SK-N-MC (cell line): ENCODE measurements around the gene RTN4.
"Not testable (repeated sequence)": the region's sequence is repeated elsewhere in the genome, so short reads cannot be mapped to it uniquely, and the experiment has no call there.

Source experiments
- DNase-seq: peaks from one replicate; pipeline ENCODE4 v3.0.0-alpha.2; 2011; ENCODE audit warnings: low read depth, low spot score
- H3K27ac ChIP-seq: fragments of 200-600 bp; sonication (generic); 2 replicates; pipeline ENCODE4 v1.5.1; 2016; ENCODE audit warnings: mixed run types
- H3K36me3 ChIP-seq: fragments of 200-600 bp; sonication (generic); 2 replicates; pipeline ENCODE4 v1.6.1; 2017; ENCODE audit warnings: antibody characterized with exemption, low read length, mixed read lengths; ENCODE audit not compliant: insufficient read depth
- H3K4me3 ChIP-seq: fragments of 200-600 bp; sonication (generic); 2 replicates; pipeline ENCODE4 v1.5.1; 2016
- H3K9ac ChIP-seq: fragments of 200-600 bp; sonication (generic); 2 replicates; pipeline ENCODE4 v1.8.0; 2017; ENCODE audit warnings: mixed run types, mixed read lengths; ENCODE audit not compliant: insufficient read length
- H3K9me3 ChIP-seq: fragments of 200-600 bp; sonication (generic); 2 replicates; pipeline ENCODE4 v1.6.1; 2017; ENCODE audit warnings: low read depth, mild to moderate bottlenecking, antibody characterized with exemption, low read length, moderate library complexity, mixed read lengths
- EZH2 ChIP-seq: fragments of 200-600 bp; sonication (generic); IDR thresholded peaks from one replicate; pipeline ENCODE4 v1.6.1; 2017; ENCODE audit warnings: antibody characterized with exemption
- FOXP2 ChIP-seq: optimal IDR thresholded peaks from 2 replicates; pipeline ENCODE3; 2011; ENCODE audit warnings: mild to moderate bottlenecking, moderate library complexity; ENCODE audit not compliant: insufficient read depth; ENCODE audit errors: extremely low read length, control extremely low read depth
- POLR2AphosphoS5 ChIP-seq: IDR thresholded peaks from 2 replicates; pipeline ENCODE4 v1.6.1; 2012; ENCODE audit warnings: mild to moderate bottlenecking, low read depth, low read length, borderline replicate concordance

The RTN4 gene, protein sequence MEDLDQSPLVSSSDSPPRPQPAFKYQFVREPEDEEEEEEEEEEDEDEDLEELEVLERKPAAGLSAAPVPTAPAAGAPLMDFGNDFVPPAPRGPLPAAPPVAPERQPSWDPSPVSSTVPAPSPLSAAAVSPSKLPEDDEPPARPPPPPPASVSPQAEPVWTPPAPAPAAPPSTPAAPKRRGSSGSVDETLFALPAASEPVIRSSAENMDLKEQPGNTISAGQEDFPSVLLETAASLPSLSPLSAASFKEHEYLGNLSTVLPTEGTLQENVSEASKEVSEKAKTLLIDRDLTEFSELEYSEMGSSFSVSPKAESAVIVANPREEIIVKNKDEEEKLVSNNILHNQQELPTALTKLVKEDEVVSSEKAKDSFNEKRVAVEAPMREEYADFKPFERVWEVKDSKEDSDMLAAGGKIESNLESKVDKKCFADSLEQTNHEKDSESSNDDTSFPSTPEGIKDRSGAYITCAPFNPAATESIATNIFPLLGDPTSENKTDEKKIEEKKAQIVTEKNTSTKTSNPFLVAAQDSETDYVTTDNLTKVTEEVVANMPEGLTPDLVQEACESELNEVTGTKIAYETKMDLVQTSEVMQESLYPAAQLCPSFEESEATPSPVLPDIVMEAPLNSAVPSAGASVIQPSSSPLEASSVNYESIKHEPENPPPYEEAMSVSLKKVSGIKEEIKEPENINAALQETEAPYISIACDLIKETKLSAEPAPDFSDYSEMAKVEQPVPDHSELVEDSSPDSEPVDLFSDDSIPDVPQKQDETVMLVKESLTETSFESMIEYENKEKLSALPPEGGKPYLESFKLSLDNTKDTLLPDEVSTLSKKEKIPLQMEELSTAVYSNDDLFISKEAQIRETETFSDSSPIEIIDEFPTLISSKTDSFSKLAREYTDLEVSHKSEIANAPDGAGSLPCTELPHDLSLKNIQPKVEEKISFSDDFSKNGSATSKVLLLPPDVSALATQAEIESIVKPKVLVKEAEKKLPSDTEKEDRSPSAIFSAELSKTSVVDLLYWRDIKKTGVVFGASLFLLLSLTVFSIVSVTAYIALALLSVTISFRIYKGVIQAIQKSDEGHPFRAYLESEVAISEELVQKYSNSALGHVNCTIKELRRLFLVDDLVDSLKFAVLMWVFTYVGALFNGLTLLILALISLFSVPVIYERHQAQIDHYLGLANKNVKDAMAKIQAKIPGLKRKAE

DNA sequence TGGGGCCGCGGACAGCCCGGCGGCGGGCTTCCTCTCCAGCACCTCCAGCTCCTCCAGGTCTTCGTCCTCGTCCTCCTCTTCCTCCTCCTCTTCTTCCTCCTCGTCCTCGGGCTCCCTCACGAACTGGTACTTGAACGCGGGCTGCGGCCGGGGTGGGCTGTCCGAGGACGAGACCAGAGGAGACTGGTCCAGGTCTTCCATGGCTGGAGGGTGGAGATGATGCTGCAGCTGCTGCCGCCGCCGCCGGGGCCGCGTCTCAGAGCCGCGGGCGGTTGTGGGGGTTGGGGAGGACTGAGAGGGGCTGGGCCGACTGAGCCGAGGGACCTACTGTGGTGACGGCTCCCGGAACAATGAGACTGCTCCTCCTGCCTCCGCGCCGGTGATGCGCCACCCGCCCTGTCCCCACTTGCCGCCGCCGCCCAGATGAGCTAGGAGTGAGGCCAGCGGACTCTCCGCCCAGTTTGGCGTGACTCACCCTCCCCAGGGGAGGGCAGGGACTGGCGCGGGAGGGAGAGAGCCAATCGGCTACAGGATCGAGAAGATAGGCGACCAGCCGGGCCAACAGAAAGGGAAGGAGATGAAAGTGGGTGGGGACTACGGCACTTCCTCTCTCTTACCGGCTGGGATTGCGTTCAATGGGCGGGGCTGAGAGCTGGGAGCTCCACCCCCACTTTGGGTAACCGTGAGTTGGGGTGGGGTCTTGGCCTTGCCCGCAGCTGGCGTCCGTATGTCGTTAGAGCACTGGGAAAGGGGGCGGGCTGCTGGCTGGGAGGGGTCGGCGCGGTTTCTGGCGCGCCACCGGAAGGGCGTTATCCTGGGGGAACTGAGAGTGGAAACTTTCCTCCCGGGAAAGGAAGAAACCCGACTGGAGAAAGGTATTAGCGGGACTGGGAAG lies at the start of gene RTN4:
RTN4 (minus strand) TSS at position 352 of the 895 bp plus-strand sequence; CDS start at position 201, 151 bp downstream.
- peak within 1 kb of the TSS; percentile 94 for H3K9ac ChIP-seq
- DNase-seq: peak; percentile 94
- H3K9me3 ChIP-seq: no peaks in the 10 kb centered on the region
- no peaks in the 10 kb centered on the region for H3K36me3 ChIP-seq
- TF ChIP-seq EZH2 (no peak), FOXP2 (no peak), POLR2AphosphoS5 (peak; percentile 92)
- H3K4me3 ChIP-seq: peak within 1 kb of the TSS; percentile 99
- H3K27ac ChIP-seq: peak within 1 kb of the TSS; percentile 95

DNA sequence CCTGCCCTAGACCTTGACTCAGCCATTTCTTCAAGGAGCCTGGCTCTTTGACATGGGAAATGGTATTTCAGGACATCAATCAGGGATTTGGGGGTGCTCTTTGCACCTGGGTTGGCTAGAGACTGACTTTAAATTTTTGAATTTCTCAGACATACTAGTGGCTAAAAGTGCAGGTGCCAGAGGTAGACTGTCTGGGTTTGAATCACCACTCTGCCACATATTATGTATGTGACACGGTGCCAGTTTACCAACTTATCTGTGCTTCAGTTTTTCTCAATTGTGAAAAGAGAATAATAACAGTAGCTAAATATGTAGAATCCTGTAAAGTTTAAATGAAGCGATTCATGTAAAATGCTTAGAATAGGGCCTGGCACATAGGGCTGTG lies 49.2 kb upstream of the RTN4 start:
- Histone ChIP-seq H3K27ac (peak overlapping the region; percentile 99), H3K36me3 (no peaks in the 10 kb centered on the region), H3K4me3 (no peak overlapping the region), H3K9me3 (no peaks in the 10 kb centered on the region), H3K9ac (peak overlapping the region; percentile 87)
- TF ChIP-seq POLR2AphosphoS5 (no peak), FOXP2 (no peak), EZH2 (no peak)
- no peak for DNase-seq

DNA sequence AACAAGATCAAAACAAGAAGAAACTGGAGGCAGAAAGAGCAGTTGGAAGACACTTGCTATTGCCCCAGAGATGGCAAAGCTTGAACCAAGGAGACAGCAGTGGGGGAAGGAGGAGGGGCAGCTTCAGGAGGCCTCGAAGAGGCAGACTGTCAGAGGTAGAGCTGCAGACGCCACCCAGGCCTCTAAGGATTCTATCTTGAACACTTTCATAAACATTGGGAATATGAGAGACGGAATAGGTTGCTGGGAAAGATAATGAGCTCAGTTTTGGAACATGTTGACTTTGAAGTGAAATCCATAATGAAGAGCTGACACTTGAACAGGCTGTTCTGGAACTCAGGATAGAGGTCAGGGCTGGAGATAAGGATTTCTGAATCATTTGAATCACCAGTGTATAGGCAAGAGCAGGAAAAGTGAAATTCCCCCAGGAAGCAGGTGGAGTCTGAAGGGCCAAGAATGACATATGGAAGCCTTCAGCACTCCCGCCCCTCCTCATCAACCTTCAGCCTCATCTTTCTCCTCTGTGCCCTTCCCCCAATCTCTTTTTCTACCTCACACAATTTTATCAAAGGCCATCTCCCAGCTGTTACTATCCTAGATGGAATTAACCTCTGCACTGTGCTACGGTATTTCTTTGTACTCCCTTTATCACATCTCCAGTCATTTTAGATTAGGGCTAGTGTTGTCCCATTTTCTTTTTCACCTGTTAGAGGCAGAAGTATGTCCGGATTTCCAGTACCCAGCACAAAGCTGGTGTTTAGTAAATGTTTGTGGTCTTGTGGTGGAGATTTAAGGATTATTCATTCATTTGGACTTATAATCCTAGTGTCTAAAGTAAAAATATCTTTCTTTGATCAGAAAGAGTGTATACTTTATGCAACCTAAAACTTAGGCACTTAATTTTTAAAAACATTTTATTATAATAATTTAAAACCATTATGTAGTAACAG lies 47.5 kb upstream of the RTN4 start:
- peak overlapping the region; percentile 50 for H3K9ac ChIP-seq
- no peaks in the 10 kb centered on the region for H3K9me3 ChIP-seq
- DNase-seq: no peak
- no peak for TF ChIP-seq FOXP2
- TF ChIP-seq POLR2AphosphoS5: no peak
- no peak for TF ChIP-seq EZH2
- peak overlapping the region; percentile 14; the same call in 1 of the 2 replicates for H3K4me3 ChIP-seq
- H3K27ac ChIP-seq: peak overlapping the region; percentile 89
- no peaks in the 10 kb centered on the region for H3K36me3 ChIP-seq

DNA sequence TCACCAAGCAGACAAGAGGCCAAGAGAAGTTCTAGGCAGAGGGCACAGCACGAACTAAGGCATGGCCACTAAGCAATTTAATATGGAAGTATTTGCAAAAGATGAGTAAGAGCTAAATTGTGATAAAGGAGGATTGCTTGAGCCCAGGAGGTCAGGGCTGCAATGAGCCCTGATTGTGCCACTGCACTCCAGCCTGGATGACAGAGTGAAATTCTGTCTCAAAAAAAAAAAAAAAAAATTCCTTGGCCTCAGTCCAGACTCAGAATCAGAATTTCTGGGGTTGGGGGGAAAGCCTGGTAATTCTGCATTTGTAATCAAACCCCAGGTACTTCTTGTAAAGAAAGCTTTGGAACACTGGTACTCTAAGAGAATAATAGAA lies 46.8 kb upstream of the RTN4 start:
- DNase-seq: no peak
- Histone ChIP-seq H3K36me3 (no peaks in the 10 kb centered on the region), H3K27ac (peak overlapping the region; percentile 89), H3K4me3 (peak overlapping the region; percentile 14; the same call in 1 of the 2 replicates), H3K9ac (peak overlapping the region; percentile 50), H3K9me3 (no peaks in the 10 kb centered on the region)
- TF ChIP-seq EZH2: no peak
- TF ChIP-seq POLR2AphosphoS5: no peak
- TF ChIP-seq FOXP2: no peak

DNA sequence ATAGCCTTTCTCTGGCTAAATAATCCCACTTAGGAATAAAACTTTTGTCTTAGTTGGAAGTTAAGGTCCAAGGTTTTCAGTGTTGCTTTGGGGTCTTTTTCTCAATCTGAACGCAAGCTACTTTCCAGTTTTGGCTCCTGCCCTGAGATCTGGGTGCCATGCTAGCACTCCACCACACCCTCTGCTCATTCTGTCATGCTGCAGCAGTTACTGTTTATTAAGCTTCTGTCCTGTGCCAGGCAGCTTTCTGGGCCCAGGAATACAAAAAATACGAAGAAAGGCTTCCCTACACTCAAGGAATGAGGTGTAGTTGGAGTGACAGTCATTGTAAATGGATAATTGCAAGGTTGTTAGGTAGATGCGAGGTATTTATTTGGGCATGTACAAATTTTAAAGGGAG lies 46.3 kb upstream of the RTN4 start:
- H3K36me3 ChIP-seq: no peaks in the 10 kb centered on the region
- no peak overlapping the region for H3K4me3 ChIP-seq
- no peak for DNase-seq
- H3K9ac ChIP-seq: no peak overlapping the region
- TF ChIP-seq EZH2: no peak
- no peak for TF ChIP-seq FOXP2
- TF ChIP-seq POLR2AphosphoS5: no peak
- peak overlapping the region; percentile 89 for H3K27ac ChIP-seq
- H3K9me3 ChIP-seq: no peaks in the 10 kb centered on the region

DNA sequence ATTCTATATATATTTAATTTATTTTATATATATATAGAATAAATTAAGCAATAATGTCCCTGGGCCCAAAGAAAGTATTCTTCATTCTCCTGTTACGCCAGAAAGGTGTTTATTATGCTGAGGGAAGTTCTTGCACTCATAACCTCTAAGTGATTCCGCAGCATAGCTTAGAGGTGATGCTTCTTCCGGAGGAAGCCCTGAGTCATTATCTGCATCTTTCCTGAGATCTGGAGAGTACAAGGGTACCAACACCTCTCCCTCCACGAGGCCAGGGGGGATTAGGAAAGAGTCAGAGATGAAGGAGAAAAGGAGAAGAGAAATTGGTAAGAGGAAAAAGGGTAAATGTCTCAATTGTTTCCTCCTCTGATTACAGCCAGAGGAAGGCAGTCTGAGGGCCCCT lies 43.1 kb upstream of the RTN4 start:
- no peaks in the 10 kb centered on the region for H3K36me3 ChIP-seq
- DNase-seq: no peak
- no peaks in the 10 kb centered on the region for H3K9me3 ChIP-seq
- 0 out of 2 replicates have a peak overlapping the region, but pooled peaks have one; percentile 23 for H3K27ac ChIP-seq
- TF ChIP-seq POLR2AphosphoS5 (no peak), FOXP2 (no peak), EZH2 (no peak)
- no peak overlapping the region for H3K9ac ChIP-seq
- no peak overlapping the region for H3K4me3 ChIP-seq

DNA sequence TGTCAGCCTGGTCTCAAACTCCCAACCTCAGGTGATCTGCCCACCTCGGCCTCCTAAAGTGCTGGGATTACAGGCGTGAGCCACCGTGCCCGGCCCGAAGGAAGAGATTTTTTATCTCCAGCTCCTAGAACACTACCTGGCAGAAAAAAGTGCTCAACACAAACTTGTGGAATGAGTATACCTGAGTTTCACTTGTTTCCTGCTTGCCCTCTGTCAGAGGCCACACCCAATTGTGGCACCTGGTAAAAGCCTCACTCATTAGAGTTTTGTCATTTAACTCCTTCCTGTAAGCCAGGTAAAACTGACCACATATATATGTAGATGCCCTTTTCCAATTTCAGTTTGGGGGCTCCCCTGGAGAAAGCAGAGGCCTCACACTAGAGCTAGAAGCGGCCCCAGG lies 42.2 kb upstream of the RTN4 start:
- TF ChIP-seq POLR2AphosphoS5 (no peak), FOXP2 (no peak), EZH2 (no peak)
- Histone ChIP-seq H3K36me3 (no peaks in the 10 kb centered on the region), H3K9me3 (no peaks in the 10 kb centered on the region), H3K4me3 (no peak overlapping the region), H3K27ac (no peak overlapping the region), H3K9ac (no peak overlapping the region)
- DNase-seq: no peak

DNA sequence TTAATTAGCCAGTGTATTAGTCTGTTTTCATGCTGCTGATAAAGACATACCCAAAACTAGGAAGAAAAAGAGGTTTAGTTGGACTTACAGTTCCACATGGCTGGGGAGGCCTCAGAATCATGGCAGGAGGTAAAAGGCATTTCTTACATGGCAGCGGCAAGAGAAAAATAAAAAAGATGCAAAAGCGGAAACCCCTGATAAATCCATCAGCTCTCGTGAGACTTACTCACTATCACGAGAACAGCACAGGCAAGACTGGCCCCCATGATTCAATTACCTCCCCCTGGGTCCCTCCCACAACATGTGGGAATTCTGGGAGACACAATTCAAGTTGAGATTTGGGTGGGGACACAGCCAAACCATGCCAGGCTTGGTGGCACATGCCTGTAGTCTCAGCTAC lies 41.4 kb upstream of the RTN4 start:
- H3K36me3 ChIP-seq, H3K27ac ChIP-seq, H3K4me3 ChIP-seq, H3K9ac ChIP-seq, H3K9me3 ChIP-seq, DNase-seq: not testable (repeated sequence)
